IPS-18c (cell line): ENCODE measurements around the gene SH3BP4.

Experiments
- H3K4me3 ChIP-seq: 2 replicates; pipeline ENCODE4 v1.7.0; 2013; ENCODE audit warnings: low read depth, mild to moderate bottlenecking, low read length, moderate library complexity; ENCODE audit not compliant: insufficient read depth
- H3K9me3 ChIP-seq: one replicate; pipeline ENCODE4 v1.6.1; 2013; ENCODE audit warnings: mild to moderate bottlenecking, low read length, moderate library complexity; ENCODE audit not compliant: control insufficient read depth, insufficient read depth

Gene SH3BP4

GRCh38 chr2:234960175-234961088, 8.6 kb downstream of the SH3BP4 start:
- Histone ChIP-seq H3K9me3 (no peaks in the 10 kb centered on the region), H3K4me3 (no peak overlapping the region)

GRCh38 chr2:234961784-234962183, 10.0 kb downstream of the SH3BP4 start:
- Histone ChIP-seq H3K4me3 (no peak overlapping the region), H3K9me3 (no peaks in the 10 kb centered on the region)

GRCh38 chr2:234963773-234964615, 12.2 kb downstream of the SH3BP4 start:
- Histone ChIP-seq H3K4me3 (no peak overlapping the region), H3K9me3 (no peaks in the 10 kb centered on the region)

GRCh38 chr2:234964631-234965461, 13.0 kb downstream of the SH3BP4 start:
- no peaks in the 10 kb centered on the region for H3K9me3 ChIP-seq
- no peak overlapping the region for H3K4me3 ChIP-seq

GRCh38 chr2:234966340-234966739, 14.5 kb downstream of the SH3BP4 start:
- Histone ChIP-seq H3K4me3 (no peak overlapping the region), H3K9me3 (no peaks in the 10 kb centered on the region)

- Histone ChIP-seq H3K4me3 (no peak overlapping the region), H3K9me3 (no peaks in the 10 kb centered on the region)
Measured at GRCh38 chr2:234967201-234967869, 15.5 kb downstream of the SH3BP4 start.

GRCh38 chr2:234967870-234968208, 16.0 kb downstream of the SH3BP4 start:
- H3K9me3 ChIP-seq = no peaks in the 10 kb centered on the region
- H3K4me3 ChIP-seq = no peak overlapping the region

- Histone ChIP-seq H3K4me3 (no peak overlapping the region), H3K9me3 (no peaks in the 10 kb centered on the region)
Measured at GRCh38 chr2:234968631-234969305, 17.0 kb downstream of the SH3BP4 start.

- H3K9me3 ChIP-seq = no peaks in the 10 kb centered on the region
- H3K4me3 ChIP-seq = no peak overlapping the region
Measured at GRCh38 chr2:234969306-234970098, 17.7 kb downstream of the SH3BP4 start.

GRCh38 chr2:234970099-234970440, 18.3 kb downstream of the SH3BP4 start:
- Histone ChIP-seq H3K4me3 (no peak overlapping the region), H3K9me3 (no peaks in the 10 kb centered on the region)

GRCh38 chr2:234970477-234970882, 18.7 kb downstream of the SH3BP4 start:
- no peak overlapping the region for H3K4me3 ChIP-seq
- no peaks in the 10 kb centered on the region for H3K9me3 ChIP-seq

GRCh38 chr2:234971496-234971895, 19.7 kb downstream of the SH3BP4 start:
- Histone ChIP-seq H3K4me3 (no peak overlapping the region), H3K9me3 (no peaks in the 10 kb centered on the region)

- Histone ChIP-seq H3K4me3 (no peak overlapping the region), H3K9me3 (no peaks in the 10 kb centered on the region)
Measured at GRCh38 chr2:234973008-234973407, 21.2 kb downstream of the SH3BP4 start.

GRCh38 chr2:234974501-234975385, 22.9 kb downstream of the SH3BP4 start:
- no peak overlapping the region for H3K4me3 ChIP-seq
- H3K9me3 ChIP-seq = peaks cover 3% of the 10 kb centered on the region

- Histone ChIP-seq H3K4me3 (no peak overlapping the region), H3K9me3 (peaks cover 3% of the 10 kb centered on the region)
Measured at GRCh38 chr2:234975611-234976010, 23.8 kb downstream of the SH3BP4 start.
